GM19193 (cell line): ENCODE results near the gene DDR1.

Experiments
- POLR2A ChIP-seq: IDR thresholded peaks from 4 replicates; pipeline ENCODE4 v1.6.1; 2011; ENCODE audit not compliant: insufficient read depth, insufficient read length; ENCODE audit errors: extremely low read depth

DDR1 gene

GRCh38 chr6:30883685-30884520 lies at the start of gene DDR1:
TSS of gene DDR1 (plus strand) at chr6:30884519. CDS start at chr6:30888730, 4,211 bp downstream.
- TF ChIP-seq POLR2A = no peak

GRCh38 chr6:30834646-30835045 lies 49.7 kb upstream of the DDR1 start:
- no peak for TF ChIP-seq POLR2A

- no peak for TF ChIP-seq POLR2A
Observed at GRCh38 chr6:30835576-30835975, 48.7 kb upstream of the DDR1 start.

GRCh38 chr6:30836431-30836866 lies 47.9 kb upstream of the DDR1 start:
- TF ChIP-seq POLR2A = no peak

GRCh38 chr6:30836957-30837356 lies 47.4 kb upstream of the DDR1 start:
- TF ChIP-seq POLR2A = no peak

GRCh38 chr6:30837432-30837831 lies 46.9 kb upstream of the DDR1 start:
- no peak for TF ChIP-seq POLR2A

- no peak for TF ChIP-seq POLR2A
Observed at GRCh38 chr6:30837870-30838269, 46.4 kb upstream of the DDR1 start.

- TF ChIP-seq POLR2A = no peak
Observed at GRCh38 chr6:30839671-30840070, 44.6 kb upstream of the DDR1 start.

- TF ChIP-seq POLR2A = no peak
Observed at GRCh38 chr6:30840084-30840934, 44.0 kb upstream of the DDR1 start.

GRCh38 chr6:30840935-30841643 lies 43.2 kb upstream of the DDR1 start:
- TF ChIP-seq POLR2A = no peak

GRCh38 chr6:30841644-30842504 lies 42.4 kb upstream of the DDR1 start:
- TF ChIP-seq POLR2A = no peak

GRCh38 chr6:30842754-30843610 lies 41.3 kb upstream of the DDR1 start:
- no peak for TF ChIP-seq POLR2A

GRCh38 chr6:30843611-30843998 lies 40.7 kb upstream of the DDR1 start:
- no peak for TF ChIP-seq POLR2A

GRCh38 chr6:30844118-30844535 lies 40.2 kb upstream of the DDR1 start:
- TF ChIP-seq POLR2A = no peak

- TF ChIP-seq POLR2A = no peak
Observed at GRCh38 chr6:30845183-30845582, 39.1 kb upstream of the DDR1 start.
